ENCODE results near the gene RADIL.

DNA sequence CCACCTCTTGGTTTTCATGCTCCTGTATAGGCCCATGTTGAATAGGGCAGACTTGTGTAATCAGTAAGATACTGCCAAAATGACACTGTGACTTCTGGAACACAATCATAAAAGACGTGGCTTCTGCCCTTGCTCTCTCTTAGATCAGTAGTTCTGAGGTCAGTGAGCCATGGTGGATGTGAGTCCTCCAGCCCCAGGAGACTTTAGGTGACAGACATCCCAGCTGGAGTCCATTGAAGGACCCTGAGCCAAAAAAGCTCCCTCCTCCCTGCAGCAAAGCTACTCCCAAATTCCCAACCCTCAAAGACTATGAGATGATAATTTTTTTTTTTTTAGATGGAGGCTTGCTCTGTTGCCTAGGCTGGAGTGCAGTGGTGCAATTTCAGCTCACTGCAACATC lies 3.2 kb upstream of the RADIL start:
- TF ChIP-seq, protein P1, sequence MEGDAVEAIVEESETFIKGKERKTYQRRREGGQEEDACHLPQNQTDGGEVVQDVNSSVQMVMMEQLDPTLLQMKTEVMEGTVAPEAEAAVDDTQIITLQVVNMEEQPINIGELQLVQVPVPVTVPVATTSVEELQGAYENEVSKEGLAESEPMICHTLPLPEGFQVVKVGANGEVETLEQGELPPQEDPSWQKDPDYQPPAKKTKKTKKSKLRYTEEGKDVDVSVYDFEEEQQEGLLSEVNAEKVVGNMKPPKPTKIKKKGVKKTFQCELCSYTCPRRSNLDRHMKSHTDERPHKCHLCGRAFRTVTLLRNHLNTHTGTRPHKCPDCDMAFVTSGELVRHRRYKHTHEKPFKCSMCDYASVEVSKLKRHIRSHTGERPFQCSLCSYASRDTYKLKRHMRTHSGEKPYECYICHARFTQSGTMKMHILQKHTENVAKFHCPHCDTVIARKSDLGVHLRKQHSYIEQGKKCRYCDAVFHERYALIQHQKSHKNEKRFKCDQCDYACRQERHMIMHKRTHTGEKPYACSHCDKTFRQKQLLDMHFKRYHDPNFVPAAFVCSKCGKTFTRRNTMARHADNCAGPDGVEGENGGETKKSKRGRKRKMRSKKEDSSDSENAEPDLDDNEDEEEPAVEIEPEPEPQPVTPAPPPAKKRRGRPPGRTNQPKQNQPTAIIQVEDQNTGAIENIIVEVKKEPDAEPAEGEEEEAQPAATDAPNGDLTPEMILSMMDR (IDR thresholded peaks at IDR 0.05): no peak
- no peak for TF ChIP-seq POLR2A (IDR thresholded peaks at IDR 0.05)

All from heart left ventricle (tissue), 13 donors.